GM19025 (cell line): ENCODE results near the gene ZNF460.

Experiments
- ATAC-seq: cut with Tn5 transposase; IDR thresholded peaks from one replicate; pipeline ENCODE4 v1.9.1; 2021; ENCODE audit warnings: mild to moderate bottlenecking, low read depth, moderate library complexity; ENCODE audit not compliant: unreplicated experiment

The ZNF460 gene

DNA sequence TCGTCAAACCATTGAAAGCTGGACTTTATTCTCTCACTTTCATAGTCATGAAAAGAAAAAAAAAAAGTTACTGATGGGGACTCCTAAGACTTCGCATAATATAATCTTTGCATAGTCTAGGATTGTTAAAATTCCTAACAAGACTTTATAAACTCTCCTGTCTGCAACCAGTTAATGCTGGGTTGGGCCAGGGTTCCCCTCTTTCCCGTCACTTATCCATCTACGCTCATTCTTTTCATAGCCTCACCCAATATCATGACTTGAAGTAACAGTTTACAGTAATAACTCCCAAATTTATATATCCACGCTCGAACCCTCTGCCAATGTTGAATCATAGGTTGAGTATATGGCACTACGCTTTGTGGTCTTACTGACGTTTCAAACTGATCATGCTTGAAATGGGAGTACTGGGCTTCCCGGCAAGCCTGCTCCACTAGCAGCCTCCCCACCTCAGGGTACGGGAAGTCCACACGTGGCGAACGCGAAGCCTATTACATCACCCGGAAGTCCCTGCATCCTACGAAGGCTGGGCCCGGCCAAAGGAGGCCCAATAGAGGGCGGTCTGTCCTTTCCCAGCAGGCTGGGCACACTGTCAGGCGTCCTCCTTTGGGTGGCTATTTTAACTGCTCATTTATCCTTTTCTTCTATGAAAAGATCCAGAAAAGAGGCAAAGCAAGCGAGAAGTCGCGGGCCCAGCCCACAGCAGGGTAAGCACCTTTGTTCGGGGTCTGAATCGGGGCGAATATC lies 694 bp upstream of the ZNF460 start:
- ATAC-seq = peak; percentile 53

DNA sequence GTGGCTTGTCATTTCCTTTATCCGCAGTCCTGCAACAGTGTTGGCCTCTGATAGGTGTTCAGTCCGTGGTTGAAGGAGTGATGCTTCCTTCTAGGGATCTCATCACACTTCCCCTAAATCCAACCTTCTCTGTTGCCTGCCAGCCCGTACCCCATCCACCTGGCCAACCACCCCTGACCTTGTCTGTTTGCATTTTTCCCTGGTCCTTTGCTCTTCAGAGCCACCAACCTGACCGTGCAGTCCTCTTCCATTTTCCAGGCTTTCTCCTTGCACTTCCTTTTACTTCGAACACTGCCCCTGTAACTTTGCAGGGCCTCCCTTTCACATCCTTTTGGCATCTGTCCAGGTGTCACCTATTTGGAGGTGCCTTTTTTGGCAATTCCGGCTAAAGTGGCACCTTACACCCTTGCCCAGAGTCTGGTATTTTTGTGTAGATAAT lies 696 bp downstream of the ZNF460 start:
- no peak for ATAC-seq

DNA sequence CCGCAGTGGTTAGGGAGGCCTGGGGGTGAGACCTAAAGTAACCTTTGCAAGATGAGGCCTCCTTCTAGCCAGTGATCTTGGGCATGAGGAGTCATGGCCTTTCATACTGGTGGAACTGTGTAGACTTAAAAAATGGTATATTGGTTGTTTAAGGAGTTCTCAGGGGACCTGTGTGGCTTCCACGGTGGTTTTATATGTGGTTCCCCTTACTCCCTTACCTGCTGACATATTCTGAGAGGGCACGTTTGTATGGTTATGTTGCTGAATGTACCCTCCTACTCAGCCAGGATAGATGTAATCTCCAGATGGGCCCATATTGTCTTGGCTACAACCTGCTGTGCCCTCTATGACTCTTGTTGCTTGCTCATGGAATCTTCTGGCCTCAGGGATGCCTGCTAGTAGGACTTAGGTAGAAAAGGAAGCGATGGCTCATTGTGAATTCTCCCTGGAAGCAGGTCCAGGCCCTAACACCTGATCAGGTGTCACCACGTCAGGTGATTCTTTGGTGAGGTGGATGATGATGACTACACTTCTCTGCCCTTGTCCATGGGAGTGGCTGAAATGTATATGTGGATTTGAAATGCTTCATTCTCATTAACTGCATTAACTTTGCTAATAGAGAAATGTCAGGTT lies 1.8 kb downstream of the ZNF460 start:
- ATAC-seq = no peak

DNA sequence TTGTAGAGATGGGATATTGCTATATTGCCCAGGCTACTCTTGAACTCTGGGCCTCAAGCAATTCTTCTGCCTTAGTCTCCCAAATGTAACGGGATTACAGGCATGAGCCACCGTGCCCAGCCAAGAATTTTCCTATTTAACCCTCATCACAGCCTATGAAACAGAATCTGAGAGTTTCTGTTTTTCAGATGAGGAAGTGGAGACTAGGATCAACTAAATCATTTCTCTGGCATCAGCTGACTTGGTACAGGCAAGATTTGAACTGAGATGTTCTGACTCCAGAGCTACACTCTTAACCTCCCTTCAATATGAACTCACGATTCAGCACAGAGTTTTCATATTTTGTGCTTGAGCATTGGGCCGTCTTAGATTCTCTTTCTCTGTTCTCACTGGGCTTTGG lies 8.1 kb downstream of the ZNF460 start:
- ATAC-seq = no peak

DNA sequence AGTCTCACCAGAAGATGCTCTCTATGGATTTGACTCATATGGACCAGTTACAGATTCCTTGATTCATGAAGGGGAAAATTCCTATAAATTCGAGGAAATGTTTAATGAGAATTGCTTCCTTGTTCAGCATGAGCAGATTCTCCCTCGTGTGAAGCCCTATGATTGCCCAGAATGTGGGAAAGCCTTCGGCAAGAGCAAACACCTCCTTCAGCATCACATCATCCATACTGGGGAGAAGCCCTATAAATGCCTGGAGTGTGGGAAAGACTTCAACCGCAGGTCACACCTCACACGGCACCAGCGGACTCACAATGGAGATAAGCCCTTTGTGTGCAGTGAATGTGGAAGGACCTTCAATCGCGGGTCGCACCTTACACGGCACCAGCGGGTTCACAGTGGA lies 10.7 kb downstream of the ZNF460 start:
- no peak for ATAC-seq

DNA sequence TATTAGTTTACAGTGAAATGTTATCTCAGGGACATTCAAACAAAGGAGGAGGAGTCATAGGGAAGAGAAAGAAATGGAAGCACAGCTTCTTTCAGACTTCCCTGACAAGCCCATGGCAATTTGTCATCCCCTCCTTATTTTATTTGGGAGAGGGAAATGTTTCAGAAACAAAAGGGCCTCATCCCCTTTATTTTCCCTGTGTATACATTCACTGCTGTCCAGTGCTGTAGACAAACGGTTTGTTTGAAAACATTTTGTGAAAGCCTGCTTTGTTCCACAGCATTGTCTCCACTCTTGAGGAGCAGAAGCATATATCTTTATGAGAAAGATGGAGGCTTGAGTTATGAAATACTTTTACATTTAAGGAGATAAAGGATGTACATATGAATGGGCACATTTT lies 12.3 kb downstream of the ZNF460 start:
- no peak for ATAC-seq

DNA sequence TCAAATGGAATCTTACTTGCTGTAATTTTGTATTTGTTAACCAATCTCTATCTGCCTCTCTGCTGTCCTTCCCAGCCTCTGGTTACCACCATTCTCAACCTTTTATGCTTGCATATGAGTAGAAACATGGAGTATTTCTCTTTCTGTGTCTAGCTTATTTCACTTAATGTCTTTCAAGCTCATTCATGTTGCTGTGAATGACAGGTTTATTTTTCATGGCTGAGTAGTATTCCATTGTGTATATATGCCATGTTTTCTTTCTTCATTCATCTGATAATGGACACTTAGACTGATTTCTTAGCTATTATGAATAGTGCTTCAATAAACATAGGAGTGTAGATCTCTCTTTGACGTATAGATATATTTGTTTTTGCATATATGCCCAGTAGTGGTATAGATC lies 13.4 kb downstream of the ZNF460 start:
- no peak for ATAC-seq

DNA sequence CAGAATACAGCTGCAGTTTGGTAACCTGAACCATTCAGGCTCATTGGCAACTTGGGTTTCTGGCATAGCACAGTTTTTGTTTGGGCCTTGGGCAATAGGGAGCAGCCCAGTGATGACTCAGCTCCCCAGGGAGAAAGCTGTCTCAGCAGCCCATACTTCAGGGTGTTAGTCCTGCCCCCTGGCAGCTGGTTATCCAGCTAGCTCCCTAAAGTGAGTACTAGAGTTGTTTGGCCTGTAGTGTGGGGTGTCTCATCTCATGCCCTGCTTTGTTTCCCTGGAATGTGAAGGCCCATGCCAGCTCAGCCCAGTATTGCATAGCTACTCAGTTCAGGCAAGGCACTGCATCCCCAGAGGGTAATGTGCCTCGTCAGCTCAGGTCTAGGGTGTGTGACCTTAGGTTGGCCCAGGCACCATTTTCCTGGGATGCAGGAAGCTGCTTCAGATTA lies 21.8 kb downstream of the ZNF460 start:
- no peak for ATAC-seq

DNA sequence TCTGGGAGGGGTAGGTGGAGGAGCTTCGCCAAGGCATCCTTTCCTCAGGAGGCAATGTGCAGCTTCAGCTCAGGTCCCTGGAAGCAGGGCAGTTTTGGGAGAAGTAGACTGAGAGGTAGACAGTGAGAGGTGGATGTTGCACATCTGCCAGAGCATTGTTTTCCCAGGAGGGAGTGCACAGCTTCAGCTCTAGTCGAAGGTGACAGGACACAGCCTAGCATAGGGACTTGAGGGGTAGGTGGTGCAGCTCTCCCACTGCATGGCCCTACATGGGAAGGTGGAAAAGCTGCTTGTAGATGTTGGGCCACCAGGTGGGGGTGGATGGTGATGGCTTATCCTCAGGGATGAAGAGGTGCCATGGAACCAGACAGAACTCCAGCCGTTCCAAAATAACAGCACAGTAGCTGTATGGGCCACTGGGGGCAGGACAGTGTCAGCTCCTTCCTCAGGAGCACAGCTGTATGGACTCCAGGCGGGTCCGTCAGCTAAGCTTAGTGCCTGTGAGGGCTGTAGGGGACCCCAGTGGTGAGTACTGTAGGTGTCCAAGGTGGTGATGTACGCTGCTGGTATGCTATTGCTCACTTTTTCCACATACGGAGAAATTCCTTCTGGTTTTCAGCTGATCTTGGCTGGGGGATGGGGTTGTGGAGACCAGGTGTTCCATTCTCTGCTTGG lies 22.6 kb downstream of the ZNF460 start:
- no peak for ATAC-seq

DNA sequence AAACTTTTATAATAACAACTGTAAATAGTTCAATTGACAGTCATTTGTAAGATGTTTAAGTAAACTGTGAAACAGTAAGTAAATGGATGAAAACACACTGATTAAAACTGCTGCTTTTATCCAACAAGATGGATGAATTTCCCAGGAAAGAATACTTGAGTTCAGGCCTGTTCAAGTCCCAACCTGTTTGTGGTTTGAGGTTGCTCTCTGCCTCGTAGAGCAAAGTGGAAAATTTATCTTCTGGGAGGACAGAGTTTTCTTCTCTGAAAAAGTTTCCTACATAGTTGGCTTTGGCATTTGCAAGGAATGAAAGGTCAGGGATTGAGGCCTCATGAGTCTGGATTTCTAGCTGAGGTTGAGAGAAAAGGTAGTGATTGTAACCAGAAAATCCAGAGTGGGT lies 24.8 kb downstream of the ZNF460 start:
- ATAC-seq = no peak

DNA sequence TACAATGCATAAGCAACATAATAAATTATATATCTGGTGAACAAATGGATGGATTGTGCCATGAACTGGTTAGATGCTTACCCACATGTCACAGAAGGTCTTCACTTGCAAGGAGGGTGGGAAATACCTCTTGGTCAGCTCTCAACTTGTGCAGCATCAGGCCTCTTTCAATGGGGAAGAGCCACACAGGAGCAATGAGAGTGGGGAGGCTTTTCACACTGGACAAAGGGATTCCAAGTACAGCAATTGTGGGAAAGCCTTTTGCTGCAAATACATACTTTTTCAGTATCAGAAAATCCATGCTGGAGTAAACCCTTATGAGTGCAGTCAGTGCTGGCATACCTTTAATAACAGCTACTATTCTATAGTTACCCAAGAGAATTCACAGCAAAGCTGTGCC lies 28.2 kb downstream of the ZNF460 start:
- ATAC-seq = no peak

DNA sequence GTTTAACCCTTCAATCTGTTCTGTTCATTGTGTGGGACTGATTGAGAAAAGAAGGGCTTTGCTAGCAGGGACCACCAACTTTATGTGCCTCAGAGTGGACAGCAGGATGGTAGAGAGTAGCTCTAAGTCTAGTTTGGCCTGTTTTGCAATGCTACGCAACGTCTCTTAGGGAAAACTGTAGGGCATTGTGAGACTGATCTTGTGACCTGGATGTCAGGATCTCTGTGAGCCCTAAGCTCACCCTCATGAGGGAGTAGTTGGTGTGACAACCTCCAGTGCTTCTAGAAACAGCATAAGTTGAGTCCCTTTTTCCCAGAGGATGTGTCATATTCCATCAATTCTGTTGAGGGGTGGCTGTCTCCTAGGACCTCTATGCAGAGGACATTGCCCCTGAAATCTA lies 30.5 kb downstream of the ZNF460 start:
- no peak for ATAC-seq

DNA sequence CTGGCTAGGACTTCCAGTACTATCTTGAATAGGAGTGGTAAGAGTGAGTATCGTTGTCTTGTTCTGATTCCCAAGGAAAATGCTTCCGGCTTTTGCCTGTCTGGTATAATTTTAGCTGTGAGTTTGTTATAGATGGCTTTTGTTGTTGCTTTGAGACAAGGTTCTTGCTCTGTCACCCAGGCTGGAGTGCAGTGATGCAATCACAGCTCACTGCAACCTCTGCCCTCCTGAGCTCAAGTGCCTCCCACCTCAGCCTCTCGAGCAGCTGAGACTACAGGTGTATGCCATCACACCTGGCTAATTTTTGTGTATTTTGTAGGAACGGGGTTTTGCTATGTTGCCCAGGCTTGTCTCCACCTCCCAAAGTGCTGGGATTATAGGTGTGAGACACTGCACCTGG lies 33.9 kb downstream of the ZNF460 start:
- no peak for ATAC-seq

DNA sequence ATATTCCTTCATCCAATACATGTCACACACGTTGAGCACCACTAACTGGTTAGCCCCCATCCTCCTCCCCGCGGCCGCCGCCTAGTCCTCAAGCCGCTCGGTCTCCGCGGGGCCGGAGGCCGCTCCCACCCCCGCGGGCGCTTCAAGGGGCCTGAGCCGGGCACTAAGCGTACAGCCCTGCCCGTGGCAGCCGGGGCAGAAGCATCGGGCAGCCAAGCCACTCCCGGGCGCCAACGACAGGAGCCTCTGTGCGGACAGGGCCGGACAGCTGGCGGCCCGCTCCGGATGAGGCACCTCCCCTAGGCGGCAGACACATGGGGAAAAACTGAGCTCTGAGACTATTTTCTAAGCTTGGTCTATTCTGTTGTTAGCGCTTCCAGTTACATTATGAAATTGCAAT lies 37.2 kb downstream of the ZNF460 start:
- ATAC-seq = no peak

DNA sequence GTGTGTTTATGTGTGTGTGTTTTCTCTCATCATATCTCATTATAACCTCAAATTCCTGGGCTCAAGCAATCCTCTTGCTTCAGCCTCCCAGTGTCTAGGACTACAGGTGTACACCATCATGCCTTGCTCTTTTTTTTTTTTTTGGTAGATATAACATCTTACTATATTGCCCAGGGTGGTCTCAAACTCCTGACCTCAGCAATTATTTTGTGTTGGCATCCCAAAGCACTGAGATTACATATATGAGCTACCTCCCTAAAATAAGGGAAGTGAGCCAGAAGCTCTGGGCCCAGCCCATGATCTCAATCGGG lies 39.5 kb downstream of the ZNF460 start:
- ATAC-seq = peak; percentile 6

DNA sequence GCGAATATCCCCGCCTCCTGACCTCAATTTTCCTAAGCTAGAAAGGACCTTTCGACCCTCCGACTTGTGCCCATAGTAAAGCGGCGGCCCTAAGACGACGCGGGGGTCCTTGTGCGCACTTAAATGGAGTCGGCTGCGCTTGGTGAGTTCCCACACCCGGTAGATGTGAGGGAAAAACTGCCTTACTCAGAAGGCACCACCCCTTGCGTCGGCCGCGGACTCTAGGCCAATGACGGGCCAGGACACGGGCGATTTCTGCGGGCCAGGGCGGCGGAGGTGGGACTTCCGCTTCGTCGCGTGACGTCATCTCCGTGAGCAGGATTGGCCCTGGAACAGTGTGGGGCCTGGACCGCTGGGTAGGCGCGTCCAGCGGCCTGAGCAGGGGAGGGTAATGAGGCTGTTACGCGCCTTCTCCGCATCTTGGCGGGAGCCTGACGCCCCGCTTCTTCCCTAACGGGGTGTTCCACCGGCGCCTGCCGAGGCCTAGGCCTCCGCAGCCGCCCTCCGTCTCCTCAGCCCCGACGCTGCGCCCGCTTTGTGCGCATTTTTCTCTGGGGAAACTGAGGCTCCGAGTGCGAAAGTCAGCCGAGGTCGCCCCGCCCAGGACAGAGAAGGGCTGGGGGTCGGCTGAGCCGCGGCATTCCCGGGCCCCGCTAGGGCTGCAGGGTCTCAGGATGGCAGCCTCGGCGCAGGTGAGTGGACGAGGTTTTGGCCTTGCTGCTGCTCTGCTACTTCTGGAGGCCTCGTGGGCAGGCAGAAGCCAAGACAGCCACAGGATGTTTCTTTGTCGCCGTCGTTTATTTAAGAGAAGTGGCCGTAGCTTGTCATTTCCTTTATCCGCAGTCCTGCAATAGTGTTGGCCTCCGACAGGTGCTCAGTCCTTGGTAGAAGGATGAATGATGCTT lies 40.1 kb downstream of the ZNF460 start, which contains the start of gene ZNF543:
ZNF543 (plus strand) TSS at position 293 of the 905 bp plus-strand sequence; CDS start at position 675, 382 bp downstream.
- ATAC-seq = peak; percentile 99

DNA sequence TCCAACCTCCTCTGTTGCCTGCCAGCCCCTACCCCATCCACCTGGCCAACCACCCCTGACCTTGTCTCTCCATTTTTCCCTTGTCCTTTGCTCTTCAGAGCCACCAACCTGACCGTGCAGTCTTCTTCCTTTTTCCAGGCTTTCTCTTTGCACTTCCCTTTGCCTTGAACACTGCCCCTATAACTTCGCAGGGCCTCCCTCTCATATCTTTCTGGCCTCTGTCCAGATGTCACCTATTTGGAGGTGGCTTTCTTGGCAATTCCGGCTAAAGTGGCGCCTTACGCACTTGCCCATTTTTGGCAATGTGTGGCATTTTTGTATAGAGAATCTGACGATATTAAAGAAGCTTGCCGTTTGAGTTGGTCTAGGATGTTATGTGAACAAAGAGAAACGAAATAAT lies 40.8 kb downstream of the ZNF460 start:
- ATAC-seq = no peak

DNA sequence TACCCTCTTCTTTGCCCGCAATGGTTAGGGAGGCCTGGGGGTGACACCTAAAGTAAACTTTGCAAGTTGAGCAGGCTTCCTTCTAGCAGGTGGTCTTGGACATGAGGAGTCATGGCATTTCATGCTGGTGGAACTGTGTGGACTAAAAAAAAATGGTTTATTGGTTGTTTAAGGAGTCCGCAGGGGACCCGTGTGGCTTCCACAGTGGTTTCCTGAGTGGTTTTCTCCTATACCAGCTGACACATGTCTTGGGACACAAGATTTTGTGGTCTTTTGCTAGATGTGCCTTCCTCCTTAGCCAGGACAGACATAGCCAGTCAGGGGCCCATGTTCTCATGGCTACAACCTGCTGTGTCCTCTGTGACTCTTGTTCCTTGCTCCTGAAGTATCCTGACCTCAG lies 41.5 kb downstream of the ZNF460 start:
- no peak for ATAC-seq

DNA sequence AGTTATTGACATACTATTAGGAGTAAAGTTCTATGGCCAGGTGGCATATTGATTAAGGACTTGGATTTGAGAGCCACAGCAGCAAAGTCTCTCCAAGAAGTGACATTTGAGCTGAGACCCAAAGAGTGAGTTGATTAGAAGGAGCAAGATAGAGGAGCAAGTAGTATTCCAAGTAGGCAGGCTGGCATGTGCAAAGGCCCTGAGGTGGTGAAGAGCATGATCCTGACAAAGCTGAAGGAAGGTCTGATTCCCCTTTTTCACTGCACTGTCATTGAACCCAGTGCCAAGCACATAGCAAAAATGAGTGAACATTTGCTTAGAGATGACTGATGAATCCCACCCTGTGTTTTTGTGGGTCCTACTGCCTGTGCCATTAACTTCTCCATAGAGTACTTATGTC lies 44.7 kb downstream of the ZNF460 start:
- ATAC-seq = no peak

DNA sequence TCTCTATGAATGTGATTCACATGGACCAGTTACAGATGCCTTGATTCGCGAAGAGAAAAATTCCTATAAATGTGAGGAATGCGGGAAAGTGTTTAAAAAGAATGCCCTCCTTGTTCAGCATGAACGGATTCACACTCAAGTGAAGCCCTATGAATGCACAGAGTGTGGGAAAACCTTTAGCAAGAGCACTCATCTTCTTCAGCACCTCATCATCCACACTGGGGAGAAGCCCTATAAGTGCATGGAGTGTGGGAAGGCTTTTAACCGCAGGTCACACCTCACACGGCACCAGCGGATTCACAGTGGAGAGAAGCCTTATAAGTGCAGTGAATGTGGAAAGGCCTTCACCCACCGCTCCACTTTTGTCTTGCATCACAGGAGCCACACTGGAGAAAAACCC lies 47.7 kb downstream of the ZNF460 start:
- ATAC-seq = no peak

DNA sequence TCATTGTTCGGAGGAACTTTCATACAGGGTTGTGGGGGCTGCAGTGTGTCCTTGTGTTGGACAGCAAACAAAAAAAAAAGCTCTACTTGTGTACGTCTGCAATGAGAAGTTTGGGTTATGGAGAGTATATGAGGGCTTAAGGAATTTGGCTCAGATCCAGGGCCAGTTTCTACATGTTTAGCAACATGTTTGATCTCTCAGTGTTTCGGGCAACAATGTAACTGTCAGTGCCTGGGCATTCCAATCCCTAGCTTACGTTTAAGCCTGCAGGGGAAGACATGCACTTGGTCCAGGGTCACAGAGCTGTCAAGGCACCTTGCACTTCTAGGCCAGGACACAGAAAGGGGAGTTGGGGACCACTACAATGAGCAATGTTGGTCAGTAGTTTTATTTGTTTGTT lies 53.9 kb downstream of the ZNF460 start:
- ATAC-seq = no peak
